Measurements from ENCODE around the gene USP13.
A peak's percentile ranks its signal among the peaks of the same experiment; 100 is the strongest.
"Not testable (repeated sequence)": the region's sequence is repeated elsewhere in the genome, so short reads cannot be mapped to it uniquely, and the experiment has no call there.

The USP13 gene

GRCh38 chr3:179653096-179653797 lies 407 bp downstream of the USP13 start:
- peak; percentile 21 to 48 (median 36) for DNase-seq (ENCODE audit: low read depth in 4 of 4, low spot score in 1 of 4)

DNA sequence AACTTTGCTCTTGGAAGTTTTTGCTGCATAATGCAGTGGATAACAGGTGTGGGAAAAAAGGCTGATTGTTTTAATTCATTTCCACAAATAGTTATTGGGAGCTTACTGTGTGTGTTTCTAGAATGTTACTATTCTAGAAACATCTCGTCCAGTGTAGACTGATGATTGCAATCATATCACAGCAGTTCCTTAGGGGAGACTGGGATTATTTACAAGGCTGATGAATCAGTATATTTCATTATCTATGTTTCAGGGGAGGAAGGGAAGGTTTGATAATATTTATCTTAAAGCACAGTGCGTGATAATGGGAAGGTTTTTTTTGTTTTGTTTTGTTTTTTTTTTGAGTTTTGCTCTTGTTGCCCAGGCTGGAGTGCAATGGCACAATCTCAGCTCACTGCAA lies 2.4 kb downstream of the USP13 start:
- no peak for DNase-seq (ENCODE audit: low read depth in 4 of 4, low spot score in 1 of 4)

GRCh38 chr3:179658606-179659005 lies 5.8 kb downstream of the USP13 start:
- DNase-seq (ENCODE audit: low read depth in 4 of 4, low spot score in 1 of 4), result no peak

DNA sequence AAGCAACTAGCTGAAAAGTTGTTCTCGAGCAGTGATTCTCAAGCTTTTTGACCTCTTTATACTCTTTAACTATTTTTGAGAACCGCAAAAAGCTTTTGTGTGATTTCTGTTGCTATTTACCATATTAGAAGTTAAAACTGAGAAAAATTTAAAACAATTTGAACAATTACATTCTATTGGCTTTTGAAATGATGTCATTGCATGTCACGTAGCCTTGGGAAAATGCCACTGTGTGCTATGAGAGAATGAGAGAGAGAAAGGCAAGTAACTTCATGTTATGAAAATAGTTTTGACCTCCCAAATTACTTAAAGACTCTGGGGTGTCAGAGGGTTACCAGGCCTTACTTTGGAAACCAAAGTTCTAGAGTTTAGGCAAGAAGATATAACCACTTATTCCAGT lies 8.0 kb downstream of the USP13 start:
- no peak for DNase-seq (ENCODE audit: low read depth in 4 of 4, low spot score in 1 of 4)

DNA sequence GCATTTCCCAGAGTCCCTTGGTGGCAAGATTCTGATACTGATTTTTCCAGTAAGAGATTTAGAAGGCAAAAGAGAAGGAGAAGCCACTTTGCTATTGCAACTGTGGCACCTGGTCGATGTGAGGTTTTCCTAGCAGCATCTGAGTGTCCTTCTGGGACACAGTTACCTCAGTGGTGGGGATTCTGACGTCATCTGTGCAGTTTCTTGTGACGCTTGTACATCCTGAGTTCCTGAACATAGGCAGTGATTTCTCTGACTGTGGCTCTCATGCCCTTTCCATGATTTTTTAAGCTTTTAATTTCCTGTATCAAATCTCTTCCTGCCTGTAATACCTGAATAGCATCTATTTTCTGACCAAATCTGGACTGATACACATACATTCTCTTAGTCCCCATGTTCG lies 8.9 kb downstream of the USP13 start:
- no peak for DNase-seq (ENCODE audit: low read depth in 4 of 4, low spot score in 1 of 4)

- DNase-seq (ENCODE audit: low read depth in 4 of 4, low spot score in 1 of 4), result no peak
Measured at GRCh38 chr3:179663093-179663492, 10.3 kb downstream of the USP13 start.

DNA sequence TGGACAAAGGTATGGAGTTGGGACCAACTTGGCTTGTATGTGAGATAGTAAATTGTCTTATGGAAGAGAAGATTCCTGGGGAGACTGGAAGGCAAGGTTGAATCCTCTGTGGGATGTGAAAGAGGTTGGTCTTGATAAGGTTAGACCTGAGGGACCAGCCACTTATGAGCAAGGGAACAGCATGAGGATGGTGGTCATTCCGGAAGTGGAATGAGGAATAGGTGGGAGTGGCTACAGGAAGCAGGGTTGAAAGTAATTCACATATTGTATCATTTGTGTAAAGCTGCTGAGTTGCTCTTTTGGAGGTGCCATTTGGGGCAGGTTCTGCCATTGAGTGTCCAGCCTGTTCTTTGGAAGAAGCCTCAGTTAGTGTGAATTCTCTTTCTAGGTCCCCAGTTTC lies 13.2 kb downstream of the USP13 start:
- no peak for DNase-seq (ENCODE audit: low read depth in 4 of 4, low spot score in 1 of 4)

DNA sequence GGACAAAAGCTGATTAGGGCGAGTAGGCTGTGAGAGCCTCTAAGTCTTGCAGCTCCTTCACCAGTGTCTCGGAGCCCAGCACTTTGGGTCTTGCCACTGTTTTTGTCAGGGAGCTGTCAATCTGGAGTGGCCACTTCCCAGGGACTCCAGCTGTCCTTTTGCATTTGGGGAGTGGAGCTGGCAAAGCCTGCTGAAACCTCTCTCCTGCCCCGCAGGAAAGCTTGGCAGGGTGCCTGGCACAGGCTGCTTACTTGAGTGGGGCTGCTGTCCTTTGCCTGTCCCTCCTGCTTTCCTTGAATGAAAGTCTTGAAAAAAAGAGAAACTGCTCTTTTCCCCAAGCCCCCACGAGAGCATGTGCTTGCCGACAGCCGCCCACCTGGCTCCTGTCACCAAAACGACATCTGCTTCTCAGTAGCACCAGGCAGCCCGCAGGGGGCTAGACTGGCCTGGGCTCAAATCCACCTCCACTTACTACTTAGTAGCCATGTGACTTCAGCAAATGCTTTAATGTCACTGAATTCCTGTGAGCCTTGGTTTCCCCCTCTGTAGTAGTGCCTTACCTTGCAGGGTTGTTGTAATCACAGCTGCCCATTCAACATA lies 13.7 kb downstream of the USP13 start:
- DNase-seq (ENCODE audit: low read depth in 4 of 4, low spot score in 1 of 4), result no peak

DNA sequence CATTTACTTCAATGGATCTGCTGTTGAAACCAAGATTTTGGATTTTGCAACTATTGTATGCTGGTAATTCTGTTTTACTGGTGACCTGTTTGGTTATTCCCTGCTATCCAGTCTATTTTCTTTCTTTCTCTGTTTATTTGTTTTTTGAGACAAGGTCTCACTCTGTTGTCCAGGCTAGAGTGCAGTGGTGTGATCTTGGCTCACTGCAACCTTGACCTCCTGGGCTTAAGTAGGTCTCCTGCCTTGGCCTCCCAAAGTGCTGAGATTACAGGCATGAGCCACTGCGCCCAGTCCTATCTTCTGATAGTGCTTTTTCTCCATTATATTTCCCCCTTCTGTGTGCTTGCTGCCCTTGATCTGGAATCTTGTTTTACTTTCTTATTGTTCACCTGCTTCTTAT lies 15.6 kb downstream of the USP13 start:
- DNase-seq (ENCODE audit: low read depth in 4 of 4, low spot score in 1 of 4), result no peak

DNA sequence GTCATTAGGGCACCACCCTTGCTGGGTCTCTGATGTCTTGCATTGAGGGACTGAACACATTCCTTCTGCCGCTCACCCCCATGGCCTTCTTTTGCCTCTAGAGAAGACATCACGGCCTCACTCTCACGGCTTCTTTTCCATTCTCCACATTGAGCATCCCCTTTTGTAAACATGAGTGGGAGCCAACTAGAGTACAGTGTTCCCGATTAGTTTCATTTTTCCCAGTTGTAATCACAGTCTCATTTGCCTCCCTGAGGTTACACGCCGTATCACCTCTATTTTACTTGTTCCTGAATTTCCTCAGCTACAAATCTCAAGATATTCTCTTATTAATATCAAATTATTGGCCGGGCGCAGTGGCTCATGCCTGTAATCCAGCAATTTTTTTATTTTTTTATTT lies 17.5 kb downstream of the USP13 start:
- DNase-seq (ENCODE audit: low read depth in 4 of 4, low spot score in 1 of 4), result no peak

GRCh38 chr3:179671309-179671708 lies 18.5 kb downstream of the USP13 start:
- no peak for DNase-seq (ENCODE audit: low read depth in 4 of 4, low spot score in 1 of 4)

- DNase-seq (ENCODE audit: low read depth in 4 of 4, low spot score in 1 of 4), result no peak
Measured at GRCh38 chr3:179671747-179672242, 19.0 kb downstream of the USP13 start.

GRCh38 chr3:179672918-179673317 lies 20.1 kb downstream of the USP13 start:
- DNase-seq (ENCODE audit: low read depth in 4 of 4, low spot score in 1 of 4), result no peak

GRCh38 chr3:179673523-179673922 lies 20.7 kb downstream of the USP13 start:
- no peak for DNase-seq (ENCODE audit: low read depth in 4 of 4, low spot score in 1 of 4)

GRCh38 chr3:179676081-179676480 lies 23.2 kb downstream of the USP13 start:
- DNase-seq (ENCODE audit: low read depth in 4 of 4, low spot score in 1 of 4), result no peak

GRCh38 chr3:179677884-179678283 lies 25.0 kb downstream of the USP13 start:
- no peak for DNase-seq (ENCODE audit: low read depth in 4 of 4, low spot score in 1 of 4)

DNA sequence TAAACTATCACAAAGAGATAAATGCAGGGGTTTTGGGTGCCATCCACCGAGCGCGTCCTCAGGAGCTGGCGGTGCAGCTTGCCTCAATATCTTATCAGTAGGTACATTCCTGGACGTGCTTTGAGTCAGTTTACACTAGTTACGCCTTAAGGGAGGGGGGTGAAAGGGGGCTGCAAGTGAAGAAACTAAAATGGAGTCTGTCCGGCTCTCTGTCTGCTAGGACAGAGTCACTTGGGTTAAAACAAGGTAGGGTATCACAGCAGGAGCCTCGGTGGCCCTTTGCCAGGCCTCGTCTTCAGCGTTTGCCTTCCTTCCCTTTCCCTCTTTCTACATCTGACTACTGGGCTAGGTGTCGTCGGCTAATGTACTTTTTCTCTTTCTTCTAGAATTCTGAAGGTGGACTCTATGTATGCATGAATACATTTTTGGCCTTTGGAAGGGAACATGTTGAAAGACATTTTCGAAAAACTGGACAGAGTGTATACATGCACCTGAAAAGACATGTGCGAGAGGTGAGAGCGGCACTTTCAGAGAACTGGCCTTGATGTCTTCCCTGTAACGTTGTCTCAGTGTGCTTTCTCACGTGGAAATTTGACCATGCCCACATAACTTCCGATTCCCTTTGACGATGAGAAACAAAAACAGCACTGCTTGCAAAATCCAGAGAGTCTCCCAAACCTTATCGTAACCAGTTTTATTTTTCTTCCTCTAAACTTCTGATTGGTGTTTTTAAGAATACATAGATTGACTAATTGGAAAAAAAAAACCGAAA lies 28.8 kb downstream of the USP13 start:
- DNase-seq (ENCODE audit: low read depth in 4 of 4, low spot score in 1 of 4), result no peak

DNA sequence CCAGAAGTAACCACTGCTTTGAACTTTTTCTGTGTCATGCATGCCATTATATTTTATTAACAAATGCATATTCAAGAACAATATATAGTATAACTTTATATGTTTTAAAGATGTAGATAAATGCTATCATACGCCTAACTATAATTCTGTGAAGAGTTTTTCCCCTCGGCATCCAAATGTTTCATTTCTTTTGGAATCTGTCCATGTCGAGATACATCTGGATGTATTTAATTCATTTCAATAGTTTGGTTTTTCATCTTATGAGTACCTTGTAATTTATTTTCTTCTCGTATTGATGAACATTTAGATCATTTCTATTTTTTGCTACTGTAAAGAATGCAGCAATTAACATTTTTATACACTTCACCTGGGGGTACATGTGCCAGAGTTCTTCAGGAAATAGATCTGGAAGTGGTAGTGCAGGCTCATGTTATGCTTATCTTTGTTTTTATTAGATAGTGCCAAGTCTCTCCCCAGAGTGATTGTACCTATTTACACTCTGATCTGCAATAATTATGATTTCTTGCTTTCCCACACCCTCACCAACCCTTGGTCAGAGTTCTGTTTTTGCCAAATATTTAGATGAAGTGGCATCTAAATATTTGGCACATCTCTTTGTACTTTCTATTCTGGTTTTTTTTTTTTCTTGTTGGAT lies 29.7 kb downstream of the USP13 start:
- no peak for DNase-seq (ENCODE audit: low read depth in 4 of 4, low spot score in 1 of 4)

GRCh38 chr3:179683286-179683685 lies 30.4 kb downstream of the USP13 start:
- DNase-seq (ENCODE audit: low read depth in 4 of 4, low spot score in 1 of 4), result not testable (repeated sequence)

- DNase-seq (ENCODE audit: low read depth in 4 of 4, low spot score in 1 of 4), result no peak
Measured at GRCh38 chr3:179687967-179688535, 35.2 kb downstream of the USP13 start.

GRCh38 chr3:179688850-179689249 lies 36.0 kb downstream of the USP13 start:
- no peak for DNase-seq (ENCODE audit: low read depth in 4 of 4, low spot score in 1 of 4)

Data from stimulated activated CD4-positive, alpha-beta T cell treated with anti-CD3 and anti-CD28 coated beads, Interleukin-1b, Interleukin-23, amount 100 ng/mL, for 24 hours (primary cell).